ENCODE measurements around the gene FXYD4.

The FXYD4 gene

DNA sequence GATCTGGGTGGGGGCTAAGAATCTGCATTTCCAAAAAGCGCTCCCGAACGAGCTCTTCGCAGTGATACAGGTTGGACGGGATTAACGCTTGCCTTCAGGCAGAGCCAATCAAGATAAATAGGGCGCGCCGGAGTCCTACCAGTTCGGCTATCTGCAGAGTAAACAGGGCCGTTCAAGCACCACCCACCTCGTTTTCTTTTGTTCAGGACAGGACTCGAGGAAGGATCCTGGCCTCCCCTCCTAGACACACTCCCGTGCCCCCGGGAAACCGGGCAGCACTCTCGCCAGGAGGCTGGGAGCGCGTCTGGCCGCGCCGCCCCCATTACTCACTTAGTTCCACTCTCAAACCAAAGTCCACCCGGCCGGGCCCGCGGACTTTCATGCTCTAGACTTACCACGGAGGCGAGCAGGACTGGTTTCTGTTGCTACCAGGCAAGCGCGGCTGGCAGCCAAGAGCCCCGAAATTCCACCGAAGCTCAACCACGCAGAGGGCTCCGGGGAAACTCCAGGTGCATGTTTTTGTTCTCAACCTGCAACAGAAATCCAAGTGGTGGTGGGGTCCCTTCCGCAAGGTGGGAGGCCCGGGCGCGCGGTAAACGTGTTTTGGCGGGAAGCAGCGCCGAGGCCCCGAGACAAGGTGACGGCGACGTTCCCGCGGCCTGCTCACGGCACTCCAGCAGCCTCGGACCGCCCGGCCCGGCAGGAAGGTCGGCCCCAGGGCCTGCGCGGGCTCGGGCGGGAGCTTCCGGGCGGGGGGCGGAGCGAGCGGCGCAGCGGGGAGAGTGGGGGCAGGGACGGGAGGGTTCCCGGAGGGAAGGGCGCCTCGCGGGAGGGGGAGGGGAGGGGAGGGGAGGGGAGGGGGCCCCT, 24.9 kb downstream of the FXYD4 start:
- DNase-seq (ENCODE audit: low spot score): peak; percentile 77

DNA sequence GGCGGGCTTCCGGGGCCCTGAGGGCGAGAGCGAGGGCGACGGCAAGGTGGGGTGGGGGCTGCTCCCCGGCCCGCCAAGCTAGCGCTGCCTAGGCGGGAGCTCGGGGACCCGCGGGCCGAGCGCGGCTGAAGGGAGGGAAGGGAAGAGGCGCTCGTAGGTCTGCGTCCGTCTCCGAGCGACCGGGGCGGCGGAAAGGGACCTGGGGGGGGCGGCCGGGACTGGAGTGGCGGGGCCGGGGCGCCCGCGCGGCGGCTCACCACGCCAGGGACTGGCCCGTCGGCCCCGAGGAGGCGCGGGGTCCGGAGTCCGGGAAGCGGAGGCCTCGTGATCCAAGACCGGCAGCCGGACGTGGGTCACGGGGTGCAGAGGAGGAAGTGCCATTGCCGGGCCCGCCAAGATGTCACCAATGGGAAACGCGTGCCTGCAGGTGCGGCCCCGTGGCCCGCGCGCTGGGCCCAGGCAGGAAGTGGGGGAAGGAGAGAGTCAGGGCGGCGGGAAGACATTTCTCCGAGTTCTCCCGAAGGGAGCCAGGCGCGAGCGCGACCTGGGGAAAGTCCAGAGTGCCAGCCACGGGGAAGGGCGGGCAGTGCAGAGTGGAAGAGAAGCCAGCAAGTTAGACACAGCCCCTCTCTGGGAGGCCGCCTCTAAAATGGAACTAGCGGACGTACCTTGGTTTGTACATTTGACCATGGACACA, 25.6 kb downstream of the FXYD4 start:
- DNase-seq (ENCODE audit: low spot score): peak; percentile 74

- no peak for DNase-seq (ENCODE audit: low spot score)
These were observed 27.5 kb downstream of the FXYD4 start for GRCh38 chr10:43398939-43399319.

DNA sequence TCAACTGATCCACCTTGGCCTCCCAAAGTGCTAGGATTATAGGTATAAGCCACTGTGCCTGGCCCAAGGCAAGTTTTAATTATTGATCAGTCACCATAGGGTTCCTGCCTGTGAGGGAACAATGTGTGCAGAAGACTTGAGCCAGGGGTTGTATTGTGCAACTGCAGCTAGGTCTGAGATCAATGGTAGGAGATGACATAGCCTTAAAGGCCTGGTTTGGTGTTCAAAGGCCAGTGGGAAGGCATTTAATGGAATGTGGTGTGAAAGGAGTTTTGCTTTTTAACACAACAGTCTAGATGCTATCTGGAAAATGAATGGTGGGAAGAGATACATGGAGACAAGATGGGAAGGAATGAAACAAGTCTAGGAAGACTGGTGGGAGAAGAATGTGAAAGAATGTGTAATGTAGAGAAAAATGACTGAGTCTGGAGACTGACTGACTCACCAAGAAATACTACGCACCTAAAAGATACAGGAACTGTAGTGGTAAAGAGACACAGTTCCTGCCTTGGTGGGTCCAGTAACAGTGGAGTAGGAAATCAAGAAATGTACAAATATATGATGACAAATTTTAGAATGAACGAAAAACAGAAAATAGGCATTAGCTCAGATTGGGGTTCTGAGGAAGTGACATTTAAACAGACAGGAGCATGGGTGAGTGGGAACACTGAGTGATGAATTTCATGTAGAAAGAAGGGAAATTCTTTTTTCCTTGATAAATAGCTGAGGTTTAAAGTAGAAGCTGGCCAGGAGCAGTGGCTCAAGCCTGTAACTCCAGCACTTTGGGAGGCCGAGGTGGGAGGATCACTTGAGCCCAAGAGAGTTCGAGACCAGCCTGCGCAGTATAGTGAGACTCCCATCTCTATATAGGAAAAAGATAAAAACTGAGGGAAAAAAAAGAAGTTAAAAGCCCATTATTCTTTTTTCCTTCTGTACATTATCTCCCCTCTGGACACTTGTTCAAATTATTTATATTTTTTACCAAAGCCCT, 28.2 kb downstream of the FXYD4 start:
- no peak for DNase-seq (ENCODE audit: low spot score)

DNA sequence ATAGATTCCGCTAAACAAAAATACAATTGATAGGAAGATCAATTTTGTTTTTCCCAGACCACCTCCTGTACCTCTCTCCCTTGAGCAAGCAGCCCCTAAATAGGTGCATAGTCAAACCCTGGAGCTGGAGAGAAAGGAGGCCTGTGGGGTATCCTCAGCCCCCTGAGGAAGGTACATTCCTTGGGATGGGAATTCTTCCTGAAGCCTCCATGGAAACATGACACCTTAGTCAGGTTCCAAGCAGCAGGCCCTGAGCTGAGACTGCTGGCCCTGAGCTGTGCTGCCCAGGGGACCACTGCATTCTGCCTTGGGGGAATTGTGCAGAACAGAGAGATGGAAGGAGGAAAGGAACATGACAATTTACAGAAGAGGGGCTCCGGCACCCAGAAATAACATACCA, 30.2 kb downstream of the FXYD4 start:
- DNase-seq (ENCODE audit: low spot score): no peak

GRCh38 chr10:43402176-43402575, 30.7 kb downstream of the FXYD4 start:
- no peak for DNase-seq (ENCODE audit: low spot score)

- no peak for DNase-seq (ENCODE audit: low spot score)
These were observed 31.5 kb downstream of the FXYD4 start for GRCh38 chr10:43402880-43403452.

DNA sequence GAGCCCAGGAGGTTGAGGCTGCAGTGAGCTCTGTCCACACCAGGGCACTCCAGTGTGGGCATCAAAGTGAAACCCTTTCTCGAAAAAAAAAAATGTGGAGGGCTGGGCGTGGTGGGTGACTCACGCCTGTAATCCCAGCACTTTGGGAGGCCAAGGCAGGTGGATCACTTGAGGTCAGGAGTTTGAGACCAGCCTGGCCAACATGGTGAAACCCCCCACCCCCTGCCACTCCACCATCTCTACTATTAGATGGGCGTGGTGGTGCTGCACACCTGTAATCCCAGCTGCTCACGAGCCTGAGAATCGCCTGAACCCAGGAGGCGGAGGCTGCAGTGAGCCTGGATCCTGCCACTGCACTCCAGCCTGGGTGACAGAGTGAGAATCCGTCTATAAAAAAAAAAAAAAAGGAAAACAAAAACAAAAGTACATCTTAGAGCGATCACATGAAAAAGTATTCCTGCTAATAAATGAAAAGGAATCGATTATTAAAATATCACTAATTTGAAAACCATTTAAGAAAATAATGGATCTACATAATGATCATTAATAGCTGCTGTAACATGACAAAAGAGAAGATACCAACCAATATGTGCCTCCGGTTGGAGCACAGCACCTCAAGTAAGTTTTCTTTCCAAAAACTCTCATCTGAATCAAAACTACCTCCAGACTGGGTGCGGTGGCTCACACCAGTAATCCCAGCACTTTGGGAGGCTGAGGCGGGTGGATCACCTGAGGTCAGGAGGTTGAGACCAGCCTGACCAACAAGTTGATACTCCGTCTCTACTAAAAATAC, 32.7 kb downstream of the FXYD4 start:
- no peak for DNase-seq (ENCODE audit: low spot score)

- no peak for DNase-seq (ENCODE audit: low spot score)
These were observed 33.3 kb downstream of the FXYD4 start for GRCh38 chr10:43404704-43405084.

GRCh38 chr10:43407148-43407575, 35.7 kb downstream of the FXYD4 start:
- DNase-seq (ENCODE audit: low spot score): peak; percentile 61

DNA sequence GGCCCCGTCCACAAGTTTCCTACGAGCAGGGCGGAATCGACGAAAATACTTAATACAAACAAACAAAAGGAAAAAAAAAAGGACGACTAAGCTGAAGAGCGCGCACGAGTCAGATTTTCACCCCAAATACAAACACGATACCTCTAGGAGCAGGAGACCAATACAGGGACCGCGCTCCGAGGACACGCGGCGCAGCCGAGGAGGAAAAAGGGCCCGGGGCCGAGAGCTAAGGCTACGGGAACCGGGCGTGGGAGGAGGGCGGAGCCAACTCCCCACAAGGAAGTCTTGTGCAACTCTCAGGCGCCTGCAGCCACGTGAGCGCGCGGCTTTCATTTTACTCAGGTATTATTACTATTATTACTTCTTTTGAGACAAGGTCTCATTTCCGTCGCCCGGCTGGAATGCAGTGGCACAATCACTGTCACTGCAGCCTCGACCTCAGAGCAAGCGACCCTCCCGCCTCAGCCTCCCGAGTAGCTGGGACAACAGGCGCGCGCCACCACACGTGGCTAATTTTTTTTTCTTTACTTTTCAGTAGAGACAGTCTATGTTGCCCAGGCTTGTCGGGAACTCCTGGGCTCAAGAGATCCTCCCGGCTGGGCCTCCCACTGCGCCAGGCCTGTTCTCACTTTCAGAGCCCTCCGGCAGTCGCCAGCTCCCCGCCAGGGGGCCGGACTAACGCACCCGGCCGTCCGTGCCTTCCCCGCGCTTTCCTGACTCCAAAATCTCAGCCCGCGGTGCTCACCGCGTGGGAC, 36.3 kb downstream of the FXYD4 start:
- DNase-seq (ENCODE audit: low spot score): peak; percentile 87

GRCh38 chr10:43408331-43408709, 36.9 kb downstream of the FXYD4 start:
- DNase-seq (ENCODE audit: low spot score): no peak

DNA sequence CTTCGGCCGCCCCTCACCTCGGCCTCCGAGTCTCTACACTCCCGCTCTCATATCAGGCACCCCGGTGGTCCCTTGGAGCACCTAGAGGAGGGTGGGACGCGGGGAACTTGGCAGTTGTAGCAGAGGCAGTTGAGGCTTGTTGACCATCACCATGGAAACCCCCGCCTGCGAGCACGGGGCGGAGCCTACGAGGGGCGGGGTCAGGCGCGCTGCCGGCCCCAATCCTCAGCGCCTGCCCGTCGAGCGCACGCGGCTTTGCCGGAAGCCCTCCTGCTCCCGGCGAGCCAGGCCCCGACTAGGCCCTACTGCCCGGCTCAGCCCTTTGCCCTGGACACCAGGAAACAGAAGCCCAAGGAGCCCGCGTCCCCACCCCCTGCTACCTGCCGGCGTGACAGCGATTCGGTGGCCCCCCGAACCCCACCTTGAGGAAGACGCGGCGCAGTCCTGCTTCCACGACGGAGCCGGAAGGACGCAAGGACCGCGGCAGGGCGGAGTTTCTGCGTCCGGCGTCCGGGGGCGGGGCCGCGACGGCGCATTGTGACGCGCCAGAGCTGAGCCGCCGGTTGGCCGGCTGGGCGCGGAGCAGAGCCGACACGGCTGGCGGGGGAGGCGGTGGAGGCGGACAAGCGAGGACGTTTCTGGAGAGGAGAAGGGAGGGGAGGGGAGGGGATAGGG, 37.4 kb downstream of the FXYD4 start, which contains the start of gene HNRNPF:
HNRNPF (minus strand) TSS at position 477 of the 675 bp plus-strand sequence. CDS start 21,302 bp downstream, outside the sequence.
- DNase-seq (ENCODE audit: low spot score): peak; percentile 93

DNA sequence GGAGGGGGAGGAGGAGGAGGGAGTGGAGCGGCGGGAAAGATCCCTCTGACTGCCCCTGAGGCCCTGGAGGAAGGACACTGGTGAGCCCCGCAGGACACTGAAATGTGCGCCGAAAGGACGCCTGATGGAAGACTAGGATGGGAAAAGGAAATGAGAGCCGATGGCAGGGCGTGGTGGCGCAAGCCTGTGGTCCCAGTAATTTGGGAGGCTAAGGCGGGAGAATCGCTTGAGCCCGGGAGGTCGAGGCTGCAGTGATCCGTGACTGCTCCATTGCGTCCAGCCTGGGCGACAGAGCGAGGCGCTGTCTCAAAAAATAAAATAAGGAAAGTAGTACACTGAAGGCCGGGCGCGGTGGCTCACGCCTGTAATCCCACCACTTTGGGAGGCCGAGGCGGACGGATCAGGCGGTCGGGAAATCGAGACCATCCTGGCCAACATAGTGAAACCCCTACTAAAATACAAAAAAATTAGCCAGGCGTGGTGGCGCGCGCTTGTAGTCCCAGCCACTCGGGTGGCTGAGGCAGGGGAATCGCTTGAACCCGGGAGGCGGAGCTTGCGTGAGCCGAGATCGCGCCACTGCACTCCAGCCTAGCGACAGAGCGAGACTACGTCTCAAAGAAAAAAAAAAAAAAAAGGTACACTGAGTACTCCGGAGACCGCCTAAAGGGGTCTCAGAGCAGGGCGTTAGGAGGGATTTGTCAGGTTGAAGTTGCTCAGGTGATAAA, 38.1 kb downstream of the FXYD4 start:
- no peak for DNase-seq (ENCODE audit: low spot score)

GRCh38 chr10:43410345-43410744, 38.9 kb downstream of the FXYD4 start:
- DNase-seq (ENCODE audit: low spot score): no peak

GRCh38 chr10:43411536-43411935, 40.1 kb downstream of the FXYD4 start:
- DNase-seq (ENCODE audit: low spot score): no peak

DNA sequence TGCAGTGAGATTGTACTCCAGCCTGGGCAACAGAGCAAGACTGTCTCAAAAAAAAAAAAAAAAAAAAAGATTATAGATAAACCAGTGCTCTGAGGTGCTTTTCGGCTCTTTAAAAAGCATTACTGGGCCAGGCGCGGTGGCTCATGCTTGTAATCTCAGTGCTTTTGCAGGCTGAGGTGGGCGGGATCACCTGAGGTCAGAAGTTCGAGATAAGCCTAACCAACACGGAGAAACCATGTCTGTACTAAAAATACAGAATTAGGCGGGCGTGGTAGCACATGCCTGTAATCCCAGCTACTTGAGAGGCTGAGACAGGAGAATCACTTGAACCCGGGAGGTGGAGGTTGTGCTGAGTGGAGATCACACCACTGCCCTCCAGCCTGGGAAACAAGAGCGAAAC, 44.1 kb downstream of the FXYD4 start:
- no peak for DNase-seq (ENCODE audit: low spot score)

DNA sequence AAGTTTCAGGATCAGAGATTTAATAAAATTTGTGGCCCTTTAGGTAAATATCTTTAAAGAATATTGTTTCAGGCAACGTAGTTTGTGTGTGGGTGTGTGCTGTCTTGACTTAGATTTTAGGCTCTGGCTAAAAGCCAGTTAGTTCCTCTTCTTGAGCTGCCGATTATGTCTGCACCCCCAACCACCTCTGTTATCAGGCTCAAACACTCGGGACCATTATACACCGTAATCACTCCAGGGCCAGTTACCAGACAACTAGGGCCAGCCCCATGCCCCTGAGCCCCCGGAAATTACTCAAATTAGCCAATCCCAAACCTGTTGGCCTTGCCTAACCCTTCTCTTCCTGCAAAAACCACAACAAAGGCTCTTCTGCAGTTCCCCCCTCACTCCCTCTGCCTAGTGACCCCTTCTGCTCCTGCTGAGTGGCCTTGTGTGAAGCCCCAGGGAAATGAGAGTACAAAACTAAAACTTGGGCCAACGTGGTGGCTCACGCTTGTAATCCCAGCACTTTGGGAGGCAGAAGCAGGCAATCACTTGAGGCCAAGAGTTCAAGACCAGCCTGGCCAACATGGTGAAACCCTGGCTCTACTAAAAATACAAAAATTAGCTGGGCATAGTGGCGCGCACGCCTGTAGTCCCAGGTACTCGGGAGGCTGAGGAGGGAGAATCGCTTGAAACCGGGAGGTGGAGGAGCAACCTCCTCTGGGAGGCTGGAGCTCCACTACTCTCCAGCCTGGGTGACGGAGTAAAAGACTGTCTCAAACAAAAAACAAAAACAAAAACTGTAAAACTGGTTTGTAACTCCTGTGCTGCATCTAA, 46.7 kb downstream of the FXYD4 start:
- no peak for DNase-seq (ENCODE audit: low spot score)
